ENCODE measurements around the gene TACO1.

DNA sequence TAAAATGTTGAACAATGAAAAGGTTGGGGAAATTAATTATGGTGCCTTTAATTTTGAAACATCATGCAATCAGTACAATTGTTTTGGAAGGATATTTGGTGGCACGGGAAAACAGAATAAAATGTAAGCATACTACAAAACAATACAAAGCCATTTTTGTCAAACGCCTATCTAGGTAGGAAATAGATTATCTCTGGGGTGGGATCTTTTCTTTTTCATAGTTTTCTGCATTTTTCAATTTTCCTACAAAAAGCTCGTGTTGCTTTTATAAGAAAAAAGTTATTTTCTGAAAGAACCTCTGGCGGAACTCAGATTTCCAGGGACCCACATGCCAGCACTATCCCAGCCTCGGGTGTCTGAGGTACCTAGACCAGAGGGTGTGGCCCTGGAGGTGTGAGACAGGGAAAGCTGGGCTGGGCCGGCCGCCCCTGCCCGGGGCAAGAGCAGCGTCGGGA, 20.6 kb downstream of the TACO1 start:
- TF ChIP-seq, protein P1, sequence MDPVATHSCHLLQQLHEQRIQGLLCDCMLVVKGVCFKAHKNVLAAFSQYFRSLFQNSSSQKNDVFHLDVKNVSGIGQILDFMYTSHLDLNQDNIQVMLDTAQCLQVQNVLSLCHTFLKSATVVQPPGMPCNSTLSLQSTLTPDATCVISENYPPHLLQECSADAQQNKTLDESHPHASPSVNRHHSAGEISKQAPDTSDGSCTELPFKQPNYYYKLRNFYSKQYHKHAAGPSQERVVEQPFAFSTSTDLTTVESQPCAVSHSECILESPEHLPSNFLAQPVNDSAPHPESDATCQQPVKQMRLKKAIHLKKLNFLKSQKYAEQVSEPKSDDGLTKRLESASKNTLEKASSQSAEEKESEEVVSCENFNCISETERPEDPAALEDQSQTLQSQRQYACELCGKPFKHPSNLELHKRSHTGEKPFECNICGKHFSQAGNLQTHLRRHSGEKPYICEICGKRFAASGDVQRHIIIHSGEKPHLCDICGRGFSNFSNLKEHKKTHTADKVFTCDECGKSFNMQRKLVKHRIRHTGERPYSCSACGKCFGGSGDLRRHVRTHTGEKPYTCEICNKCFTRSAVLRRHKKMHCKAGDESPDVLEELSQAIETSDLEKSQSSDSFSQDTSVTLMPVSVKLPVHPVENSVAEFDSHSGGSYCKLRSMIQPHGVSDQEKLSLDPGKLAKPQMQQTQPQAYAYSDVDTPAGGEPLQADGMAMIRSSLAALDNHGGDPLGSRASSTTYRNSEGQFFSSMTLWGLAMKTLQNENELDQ (CRISPR knock-in tag; IDR thresholded peaks at IDR 0.05; ENCODE audit: borderline replicate concordance), result no peak
- TF ChIP-seq CTCF (IDR thresholded peaks at IDR 0.05 in 2 of 3, conservative IDR thresholded peaks at IDR 0.05 in 1 of 3; ENCODE audit: insufficient read depth in 2 of 3, low read depth in 1 of 3, low read length in 3 of 3) (no peak), ZNF507 (tag; conservative IDR thresholded peaks at IDR 0.05) (no peak), FOXM1 (IDR thresholded peaks at IDR 0.05; ENCODE audit: low read depth) (no peak), FOXM1 (CRISPR knock-in tag; IDR thresholded peaks at IDR 0.05; ENCODE audit: low read depth) (no peak), ZNF449 (CRISPR knock-in tag; IDR thresholded peaks at IDR 0.05) (no peak), JUN (IDR thresholded peaks at IDR 0.05; ENCODE audit: borderline replicate concordance, low read depth, low read length) (no peak), JUN (CRISPR knock-in tag; IDR thresholded peaks at IDR 0.05; ENCODE audit: borderline replicate concordance) (no peak), HMG20B (CRISPR knock-in tag; IDR thresholded peaks at IDR 0.05) (no peak), HBP1 (CRISPR knock-in tag; IDR thresholded peaks at IDR 0.05) (no peak), FOS (IDR thresholded peaks at IDR 0.05; ENCODE audit: extremely low read depth, insufficient read length) (no peak), ZBTB43 (CRISPR knock-in tag; IDR thresholded peaks at IDR 0.05) (no peak)
- TF ChIP-seq, protein P2, sequence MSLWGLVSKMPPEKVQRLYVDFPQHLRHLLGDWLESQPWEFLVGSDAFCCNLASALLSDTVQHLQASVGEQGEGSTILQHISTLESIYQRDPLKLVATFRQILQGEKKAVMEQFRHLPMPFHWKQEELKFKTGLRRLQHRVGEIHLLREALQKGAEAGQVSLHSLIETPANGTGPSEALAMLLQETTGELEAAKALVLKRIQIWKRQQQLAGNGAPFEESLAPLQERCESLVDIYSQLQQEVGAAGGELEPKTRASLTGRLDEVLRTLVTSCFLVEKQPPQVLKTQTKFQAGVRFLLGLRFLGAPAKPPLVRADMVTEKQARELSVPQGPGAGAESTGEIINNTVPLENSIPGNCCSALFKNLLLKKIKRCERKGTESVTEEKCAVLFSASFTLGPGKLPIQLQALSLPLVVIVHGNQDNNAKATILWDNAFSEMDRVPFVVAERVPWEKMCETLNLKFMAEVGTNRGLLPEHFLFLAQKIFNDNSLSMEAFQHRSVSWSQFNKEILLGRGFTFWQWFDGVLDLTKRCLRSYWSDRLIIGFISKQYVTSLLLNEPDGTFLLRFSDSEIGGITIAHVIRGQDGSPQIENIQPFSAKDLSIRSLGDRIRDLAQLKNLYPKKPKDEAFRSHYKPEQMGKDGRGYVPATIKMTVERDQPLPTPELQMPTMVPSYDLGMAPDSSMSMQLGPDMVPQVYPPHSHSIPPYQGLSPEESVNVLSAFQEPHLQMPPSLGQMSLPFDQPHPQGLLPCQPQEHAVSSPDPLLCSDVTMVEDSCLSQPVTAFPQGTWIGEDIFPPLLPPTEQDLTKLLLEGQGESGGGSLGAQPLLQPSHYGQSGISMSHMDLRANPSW (CRISPR knock-in tag; IDR thresholded peaks at IDR 0.05), result no peak
- TF ChIP-seq, protein P3, sequence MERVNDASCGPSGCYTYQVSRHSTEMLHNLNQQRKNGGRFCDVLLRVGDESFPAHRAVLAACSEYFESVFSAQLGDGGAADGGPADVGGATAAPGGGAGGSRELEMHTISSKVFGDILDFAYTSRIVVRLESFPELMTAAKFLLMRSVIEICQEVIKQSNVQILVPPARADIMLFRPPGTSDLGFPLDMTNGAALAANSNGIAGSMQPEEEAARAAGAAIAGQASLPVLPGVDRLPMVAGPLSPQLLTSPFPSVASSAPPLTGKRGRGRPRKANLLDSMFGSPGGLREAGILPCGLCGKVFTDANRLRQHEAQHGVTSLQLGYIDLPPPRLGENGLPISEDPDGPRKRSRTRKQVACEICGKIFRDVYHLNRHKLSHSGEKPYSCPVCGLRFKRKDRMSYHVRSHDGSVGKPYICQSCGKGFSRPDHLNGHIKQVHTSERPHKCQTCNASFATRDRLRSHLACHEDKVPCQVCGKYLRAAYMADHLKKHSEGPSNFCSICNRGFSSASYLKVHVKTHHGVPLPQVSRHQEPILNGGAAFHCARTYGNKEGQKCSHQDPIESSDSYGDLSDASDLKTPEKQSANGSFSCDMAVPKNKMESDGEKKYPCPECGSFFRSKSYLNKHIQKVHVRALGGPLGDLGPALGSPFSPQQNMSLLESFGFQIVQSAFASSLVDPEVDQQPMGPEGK (CRISPR knock-in tag; IDR thresholded peaks at IDR 0.05; ENCODE audit: borderline replicate concordance), result no peak

Measured in K562 (cell line).